GM12801 (cell line): Measurements from ENCODE around the gene TGFBR2.

Experiments
- CTCF ChIP-seq: IDR thresholded peaks from one replicate; pipeline ENCODE4 v1.5.1; 2011; ENCODE audit warnings: control low read depth; ENCODE audit not compliant: insufficient read length; ENCODE audit errors: extremely low read depth

Gene TGFBR2

DNA sequence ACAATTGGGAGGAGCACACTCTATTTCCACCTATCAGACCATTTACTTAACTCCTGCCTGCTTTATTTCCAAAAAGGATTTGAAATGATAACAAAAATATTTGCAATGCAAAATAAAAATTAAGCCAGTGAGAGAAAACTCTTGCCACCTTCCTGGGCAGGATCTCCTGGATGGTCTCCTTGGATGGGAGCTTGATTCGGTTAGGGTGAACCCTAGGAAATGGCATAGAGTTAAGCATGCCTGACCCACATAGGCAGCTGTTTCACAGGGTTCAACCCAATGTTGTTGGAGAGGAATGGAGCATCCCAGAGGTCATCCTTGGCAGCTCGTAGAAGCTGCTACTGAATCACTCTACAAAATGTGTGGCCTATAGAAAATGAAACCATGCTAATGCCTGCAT lies 83.8 kb downstream of the TGFBR2 start:
- no peak for TF ChIP-seq CTCF

- no peak for TF ChIP-seq CTCF
Observed at GRCh38 chr3:30691249-30691880, 85.0 kb downstream of the TGFBR2 start.

DNA sequence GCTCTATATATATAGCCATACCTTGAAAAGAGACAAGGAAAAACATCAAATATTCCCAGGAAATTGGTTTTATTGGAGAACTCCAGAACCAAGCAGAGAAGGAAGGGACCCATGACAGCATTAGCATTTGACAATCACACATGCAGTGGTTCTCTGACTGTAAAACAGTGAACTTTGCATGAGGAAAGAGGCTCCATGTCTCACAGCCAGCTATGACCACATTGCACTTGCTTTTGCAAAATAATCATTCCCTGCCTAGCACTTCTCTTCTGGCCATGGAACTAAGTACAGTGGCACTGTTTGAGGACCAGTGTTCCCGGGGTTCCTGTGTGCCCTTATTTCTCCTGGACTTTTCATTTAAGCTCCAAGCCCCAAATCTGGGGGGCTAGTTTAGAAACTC lies 85.5 kb downstream of the TGFBR2 start:
- no peak for TF ChIP-seq CTCF

- no peak for TF ChIP-seq CTCF
Observed at GRCh38 chr3:30692498-30693130, 86.2 kb downstream of the TGFBR2 start.

GRCh38 chr3:30693470-30694120 lies 87.2 kb downstream of the TGFBR2 start:
- no peak for TF ChIP-seq CTCF

- no peak for TF ChIP-seq CTCF
Observed at GRCh38 chr3:30694148-30694547, 87.7 kb downstream of the TGFBR2 start.

DNA sequence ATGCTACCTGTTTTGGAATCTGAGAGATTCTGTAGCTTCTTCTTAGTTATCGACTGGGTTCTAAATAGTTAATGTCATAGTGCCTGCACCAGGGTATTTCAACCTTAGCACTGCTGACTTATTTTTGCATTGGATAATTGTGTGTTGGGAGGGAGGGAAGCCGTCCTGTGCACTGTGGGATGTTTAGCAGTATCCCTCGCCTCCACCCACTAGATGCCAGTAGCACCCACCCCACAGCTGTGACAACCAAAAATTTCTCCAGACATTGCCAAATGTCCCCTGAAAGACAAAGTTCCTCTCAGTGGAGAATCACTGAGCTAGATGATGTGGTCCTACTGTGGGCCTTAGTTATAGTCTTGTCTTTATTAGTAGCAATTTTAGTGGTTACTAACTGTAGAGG lies 88.3 kb downstream of the TGFBR2 start:
- no peak for TF ChIP-seq CTCF
